Camera-type eye (tissue), 1 donor: ENCODE measurements around the gene DMAC1. TPM values are rescaled to one million over a fixed set of nuclear protein-coding genes. Genes with fewer than 3 reads are reported as not detected.

ENCODE experiments used
- total RNA-seq: library from RNA; depleted of rRNA; stranded (reverse); fragments of >200 nt; gene quantifications from one replicate; pipeline ENCODE4 v1.2.3, GENCODE V29; 2014

The DMAC1 gene
- 16.5 TPM for total RNA-seq

GRCh38 chr9:7799234-7799943, at the start of gene DMAC1:
Gene DMAC1, minus strand, starts transcription at chr9:7799778. Its CDS starts 44 bp downstream, at chr9:7799734.

